Left ventricle myocardium inferior (tissue), 1 donor: ENCODE data around the gene TSPO2. TPM values are rescaled to one million over a fixed set of nuclear protein-coding genes. Genes with fewer than 3 reads are reported as not detected.

Source experiments
- DNase-seq: peaks from one replicate; pipeline ENCODE4 v3.0.0-alpha.2; 2020
- H3K27ac ChIP-seq: fragments of 200-600 bp; replicated peaks from 2 replicates; pipeline ENCODE4 v1.8.0; 2021
- H3K27me3 ChIP-seq: fragments of 200-600 bp; 2 replicates; pipeline ENCODE4 v1.8.0; 2021; ENCODE audit warnings: low read depth
- H3K36me3 ChIP-seq: fragments of 200-600 bp; 2 replicates; pipeline ENCODE4 v1.8.0; 2021
- H3K4me1 ChIP-seq: fragments of 200-600 bp; 2 replicates; pipeline ENCODE4 v1.8.0; 2021
- H3K4me3 ChIP-seq: fragments of 200-600 bp; 2 replicates; pipeline ENCODE4 v1.8.0; 2021; ENCODE audit warnings: mild to moderate bottlenecking, moderate library complexity
- H3K9me3 ChIP-seq: fragments of 200-600 bp; replicated peaks from 2 replicates; pipeline ENCODE4 v1.8.0; 2021
- CTCF ChIP-seq: fragments of 200-600 bp; IDR thresholded peaks from 2 replicates; pipeline ENCODE4 v1.8.0; 2021; ENCODE audit warnings: antibody characterized with exemption, mild to moderate bottlenecking, borderline replicate concordance
- intact Hi-C: fragments of 100-400 bp; cut with micrococcal nuclease; formaldehyde crosslinking; loops from one replicate; pipeline ENCODE4 v1.11.0; 2022
- total RNA-seq: library from RNA; stranded (reverse); fragmentation: NEBNext Ultra II Directional; extraction: Animal tissue kit (Norgen Biotek cat#: 25700); gene quantifications from one replicate; pipeline ENCODE4 v1.2.1, GENCODE V29; 2021
- donor health status: DM: no; HTN: yes; CAD: no; lungs with severe emphysema.

TSPO2 gene
- total RNA-seq, 1 donor from 2014 or later: not detected

GRCh38 chr6:41051873-41052272 lies 9.6 kb downstream of the TSPO2 start:
- intact Hi-C loops: no loop called here
- Histone ChIP-seq H3K36me3 (no peaks in the 10 kb centered on the region), H3K4me1 (peaks cover 60% of the 10 kb centered on the region)

GRCh38 chr6:41053041-41053440 lies 10.8 kb downstream of the TSPO2 start, which contains the start of gene APOBEC2:
TSS of gene APOBEC2 (plus strand) at chr6:41053202. CDS start at chr6:41053348, 146 bp downstream.
- peak within 1 kb of the TSS; percentile 91 for H3K27ac ChIP-seq
- TF ChIP-seq CTCF: no peak
- peak; percentile 83 for DNase-seq
- H3K36me3 ChIP-seq: no peaks in the 10 kb centered on the region
- H3K4me1 ChIP-seq: peaks cover 69% of the 10 kb centered on the region
- no peaks in the 10 kb centered on the region for H3K27me3 ChIP-seq
- peak within 1 kb of the TSS; percentile 70 for H3K4me3 ChIP-seq
- intact Hi-C loops: no loop called here
- H3K9me3 ChIP-seq: no peaks in the 10 kb centered on the region

More at GRCh38 chr6:41051873-41052272, 9.6 kb downstream of the TSPO2 start:
- no peak for TF ChIP-seq CTCF
- Histone ChIP-seq H3K27ac (peak overlapping the region; percentile 91), H3K9me3 (no peaks in the 10 kb centered on the region), H3K4me3 (no peak overlapping the region), H3K27me3 (no peaks in the 10 kb centered on the region)
- DNase-seq: no peak

GRCh38 chr6:41054511-41054910 lies 12.2 kb downstream of the TSPO2 start:
- DNase-seq: no peak
- intact Hi-C loops: no loop called here
- Histone ChIP-seq H3K4me1 (peaks cover 69% of the 10 kb centered on the region), H3K9me3 (no peaks in the 10 kb centered on the region), H3K36me3 (no peaks in the 10 kb centered on the region), H3K27ac (peak overlapping the region; percentile 91), H3K4me3 (peak overlapping the region; percentile 70), H3K27me3 (no peaks in the 10 kb centered on the region)
- TF ChIP-seq CTCF: no peak

GRCh38 chr6:41055149-41055548 lies 12.9 kb downstream of the TSPO2 start:
- no peak for DNase-seq

GRCh38 chr6:41056768-41057490 lies 14.7 kb downstream of the TSPO2 start:
- Histone ChIP-seq H3K27me3 (no peaks in the 10 kb centered on the region), H3K9me3 (no peaks in the 10 kb centered on the region), H3K4me1 (peaks cover 74% of the 10 kb centered on the region), H3K36me3 (peaks cover 8% of the 10 kb centered on the region), H3K4me3 (peak overlapping the region; percentile 70), H3K27ac (peak overlapping the region; percentile 91)
- intact Hi-C loops: no loop called here
- TF ChIP-seq CTCF: no peak
- DNase-seq: no peak

More at GRCh38 chr6:41055149-41055548, 12.9 kb downstream of the TSPO2 start:
- Histone ChIP-seq H3K9me3 (no peaks in the 10 kb centered on the region), H3K4me1 (peaks cover 69% of the 10 kb centered on the region), H3K4me3 (peak overlapping the region; percentile 70), H3K27ac (peak overlapping the region; percentile 91), H3K27me3 (no peaks in the 10 kb centered on the region), H3K36me3 (no peaks in the 10 kb centered on the region)
- intact Hi-C loops: no loop called here
- no peak for TF ChIP-seq CTCF
